Ovary (tissue), 9 donors: ENCODE results near the gene TBC1D16. TPM values are rescaled to one million over a fixed set of nuclear protein-coding genes. Genes with fewer than 3 reads are reported as not detected.
A peak's percentile ranks its signal among the peaks of the same experiment; 100 is the strongest.

Source experiments
- DNase-seq, 5 donors: peaks; one replicate each; pipeline ENCODE4 v3.0.0-alpha.2; 2019 to 2020
- H3K27ac ChIP-seq, 2 donors: fragments of 200-600 bp; one replicate each; pipeline versions ENCODE4 v1.5.1 to v1.8.0; 2019 to 2022
- H3K27me3 ChIP-seq: fragments of 200-600 bp; one replicate; pipeline ENCODE4 v1.8.0; 2022
- H3K36me3 ChIP-seq: fragments of 200-600 bp; sonication (generic); one replicate; pipeline ENCODE4 v1.5.1; 2019
- H3K4me1 ChIP-seq: one replicate; pipeline ENCODE4 v1.8.1; 2013; ENCODE audit warnings: mild to moderate bottlenecking, moderate library complexity; ENCODE audit not compliant: insufficient read depth
- H3K4me3 ChIP-seq: fragments of 200-600 bp; sonication (generic); one replicate; pipeline ENCODE4 v1.5.1; 2017
- H3K9me3 ChIP-seq, 2 donors: fragments of 200-600 bp in 1 of 2; sonication (generic) in 1 of 2; one replicate each; pipeline versions ENCODE4 v1.5.1 to v1.8.1; 2013 to 2019; ENCODE audit warnings: mild to moderate bottlenecking in 1 of 2, moderate library complexity in 1 of 2
- EP300 ChIP-seq: sonication (generic); formaldehyde crosslinking; IDR thresholded peaks from one replicate; pipeline ENCODE4 v1.6.1; 2017; ENCODE audit warnings: antibody characterized with exemption
- POLR2A ChIP-seq: fragments of 450-650 bp; IDR thresholded peaks from one replicate; pipeline ENCODE4 v1.6.1; 2017; ENCODE audit warnings: antibody characterized with exemption, mild to moderate bottlenecking, moderate library complexity
- WGBS, 3 donors: extraction: QIAGEN DNeasy Blood & Tissue Kit in 1 of 3; methylation state at CpG; one replicate each; pipeline versions ENCODE4 v1.1.5 to v1.1.7; 2013 to 2017; 5-methylcytosine and 5-hydroxymethylcytosine counted together
- intact Hi-C, 4 donors: fragments of 100-400 bp; cut with DNase I; formaldehyde crosslinking; loops; one replicate each; pipeline versions ENCODE4 v1.11.0 to v1.15.1; 2022 to 2023
- polyA plus RNA-seq, 2 donors: library from polyadenylated mRNA; stranded (reverse); fragments of 200-250 nt in 1 of 2; fragments of 350-450 nt in 1 of 2; fragmentation: Illumina TruSeq in 1 of 2; extraction: RNeasy Lipid Tissue Mini Kit (QIAGEN cat#74804) in 1 of 2; gene quantifications; one replicate each; pipeline ENCODE4 v1.2.3, GENCODE V29; 2013 to 2014
- total RNA-seq, 7 donors: library from RNA; depleted of rRNA in 2 of 7; stranded (reverse); fragments of >200 nt in 2 of 7; fragmentation: NEBNext Ultra II Directional in 3 of 7; extraction: Animal tissue kit (Norgen Biotek cat#: 25700) in 3 of 7; gene quantifications; one replicate each; pipeline versions ENCODE4 v1.1.0 to v1.2.4, GENCODE V29; 2016 to 2023
- TF ChIP-seq, protein P1 (sequence below), 3 donors: fragments of 450-650 bp in 2 of 3; fragments of 200-600 bp in 1 of 3; IDR thresholded peaks; one replicate each; pipeline versions ENCODE4 v1.5.1 to v1.8.0; 2016 to 2022; ENCODE audit warnings: antibody characterized with exemption in 3 of 3, mild to moderate bottlenecking in 1 of 3
- donor health status: DM: no; HTN: no; CAD: no; lungs with moderate emphysema.
- donor health status: DM: no; HTN: no; CAD: no.
- donor health status: Bipolar disorder and iron deficiency.
- donor health status: DM: yes; HTN: yes; CAD: no.
- donor health status: DM: no; HTN: no; CAD: no.
- donor health status: DM: yes; HTN: yes; CAD: no.

The TBC1D16 gene
- total and polyA plus RNA-seq, 9 donors, result 9.3 to 40.5 (median 27.1) TPM

DNA sequence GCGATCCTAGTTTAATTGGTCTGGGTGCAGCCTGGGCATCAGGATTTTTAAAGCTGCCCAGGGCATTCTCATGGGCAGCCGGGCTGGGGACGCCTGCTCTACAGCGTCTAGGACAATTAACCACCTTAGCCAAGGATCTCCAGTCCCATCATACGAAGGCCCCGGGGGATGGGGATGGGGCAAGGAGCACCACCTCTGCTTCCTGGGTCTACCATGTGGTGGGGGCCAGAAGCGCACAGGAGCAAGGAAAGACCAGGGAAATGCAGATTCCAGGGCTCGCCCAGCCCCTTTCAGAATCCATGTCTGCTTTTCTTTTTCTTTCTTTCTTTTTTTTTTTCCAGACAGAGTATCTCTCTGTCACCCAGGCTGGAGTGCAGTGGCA is 29.3 kb downstream of the TBC1D16 start:
- Histone ChIP-seq H3K4me1 (peaks cover 3% of the 10 kb centered on the region), H3K36me3 (no peaks in the 10 kb centered on the region), H3K27ac (no peak overlapping the region), H3K9me3 (no peaks in the 10 kb centered on the region), H3K27me3 (no peaks in the 10 kb centered on the region), H3K4me3 (no peak overlapping the region)
- no peak for DNase-seq
- 68 to 78% (median 69%) methylated on average over 8 of the region's 8 CpGs for WGBS, 3 donors
- no peak for TF ChIP-seq EP300
- TF ChIP-seq POLR2A, result no peak
- TF ChIP-seq, protein P1, sequence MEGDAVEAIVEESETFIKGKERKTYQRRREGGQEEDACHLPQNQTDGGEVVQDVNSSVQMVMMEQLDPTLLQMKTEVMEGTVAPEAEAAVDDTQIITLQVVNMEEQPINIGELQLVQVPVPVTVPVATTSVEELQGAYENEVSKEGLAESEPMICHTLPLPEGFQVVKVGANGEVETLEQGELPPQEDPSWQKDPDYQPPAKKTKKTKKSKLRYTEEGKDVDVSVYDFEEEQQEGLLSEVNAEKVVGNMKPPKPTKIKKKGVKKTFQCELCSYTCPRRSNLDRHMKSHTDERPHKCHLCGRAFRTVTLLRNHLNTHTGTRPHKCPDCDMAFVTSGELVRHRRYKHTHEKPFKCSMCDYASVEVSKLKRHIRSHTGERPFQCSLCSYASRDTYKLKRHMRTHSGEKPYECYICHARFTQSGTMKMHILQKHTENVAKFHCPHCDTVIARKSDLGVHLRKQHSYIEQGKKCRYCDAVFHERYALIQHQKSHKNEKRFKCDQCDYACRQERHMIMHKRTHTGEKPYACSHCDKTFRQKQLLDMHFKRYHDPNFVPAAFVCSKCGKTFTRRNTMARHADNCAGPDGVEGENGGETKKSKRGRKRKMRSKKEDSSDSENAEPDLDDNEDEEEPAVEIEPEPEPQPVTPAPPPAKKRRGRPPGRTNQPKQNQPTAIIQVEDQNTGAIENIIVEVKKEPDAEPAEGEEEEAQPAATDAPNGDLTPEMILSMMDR (IDR thresholded peaks at IDR 0.05), result no peak
- intact Hi-C loops, result loop anchor here in 1 of 4 donors (5.0 kb wide), 2 partner anchors 76 to 141 kb away; partner anchors contain the start of gene EIF4A3

DNA sequence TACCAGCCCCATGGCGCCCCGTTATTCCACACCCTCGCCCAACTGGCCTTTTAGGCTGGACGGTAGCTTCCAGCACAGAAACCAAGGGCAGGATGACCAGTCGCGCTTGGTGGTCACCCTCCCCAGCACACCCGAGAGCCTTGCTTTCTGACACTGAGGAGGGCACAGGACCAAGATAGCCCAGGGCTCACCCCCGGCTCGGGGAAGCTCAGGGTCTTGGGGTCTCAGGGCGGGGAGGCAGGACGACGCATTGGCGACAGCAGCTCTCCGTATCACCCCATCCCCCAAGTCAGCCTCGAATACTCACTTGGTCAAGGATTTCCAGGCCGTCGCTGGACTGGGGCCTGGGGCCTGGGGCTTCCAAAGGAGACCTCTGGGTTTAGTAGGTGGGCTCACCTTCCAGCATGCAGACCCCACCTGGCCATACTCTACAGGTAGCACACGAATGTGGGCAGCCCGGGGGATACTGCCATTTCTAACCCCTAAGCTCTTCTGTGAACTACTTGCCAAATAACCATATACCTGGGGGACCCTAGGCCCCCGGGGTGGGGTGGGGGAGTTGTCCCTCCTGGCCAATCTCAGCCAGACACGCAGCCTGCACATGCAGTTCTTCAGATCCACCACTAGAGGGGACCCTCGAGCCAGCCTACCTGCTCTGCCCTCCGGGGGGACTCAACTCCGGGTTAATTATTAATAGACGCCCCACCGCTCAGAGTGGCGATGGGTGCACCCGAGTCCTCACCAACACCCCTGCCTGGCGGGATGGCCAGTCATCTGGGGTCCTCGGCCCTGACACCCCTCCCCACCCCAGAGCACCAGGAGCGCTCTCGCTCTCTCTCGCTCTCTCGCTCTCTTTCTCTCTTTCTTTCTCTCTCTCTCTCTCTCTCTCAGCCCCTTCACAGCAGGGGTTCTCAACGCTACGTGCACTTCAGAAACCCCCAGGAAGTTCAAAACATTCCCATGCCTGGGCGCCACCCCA is 30.0 kb downstream of the TBC1D16 start:
- Histone ChIP-seq H3K9me3 (no peaks in the 10 kb centered on the region), H3K27ac (no peak overlapping the region), H3K36me3 (no peaks in the 10 kb centered on the region), H3K4me1 (peaks cover 3% of the 10 kb centered on the region), H3K27me3 (no peaks in the 10 kb centered on the region), H3K4me3 (no peak overlapping the region)
- WGBS, 3 donors, result 49 to 51% (median 49%) methylated on average over 35 to 37 of the region's 37 CpGs
- DNase-seq, result peak in 1 of 5 donors; percentile 57
- intact Hi-C loops, result loop anchor here in 1 of 4 donors (5.0 kb wide), 2 partner anchors 77 to 142 kb away; partner anchors contain the start of gene EIF4A3
- TF ChIP-seq, protein P1 (IDR thresholded peaks at IDR 0.05), result peak; percentile 76 to 92 (median 84)
- TF ChIP-seq POLR2A, result no peak

GRCh38 chr17:80003969-80004368 is 31.7 kb downstream of the TBC1D16 start:
- WGBS, 3 donors, result 93 to 95% (median 93%) methylated on average over 15 of the region's 15 CpGs
- DNase-seq, result peak in 1 of 5 donors; percentile 9
- H3K36me3 ChIP-seq, result no peaks in the 10 kb centered on the region
- H3K9me3 ChIP-seq, result no peaks in the 10 kb centered on the region
- H3K27ac ChIP-seq, result no peak overlapping the region
- H3K4me1 ChIP-seq, result peaks cover 3% of the 10 kb centered on the region
- TF ChIP-seq POLR2A (no peak), EP300 (no peak)
- TF ChIP-seq, protein P1 (IDR thresholded peaks at IDR 0.05), result no peak
- H3K4me3 ChIP-seq, result no peak overlapping the region
- intact Hi-C loops, result no loop called here
- H3K27me3 ChIP-seq, result no peaks in the 10 kb centered on the region

DNA sequence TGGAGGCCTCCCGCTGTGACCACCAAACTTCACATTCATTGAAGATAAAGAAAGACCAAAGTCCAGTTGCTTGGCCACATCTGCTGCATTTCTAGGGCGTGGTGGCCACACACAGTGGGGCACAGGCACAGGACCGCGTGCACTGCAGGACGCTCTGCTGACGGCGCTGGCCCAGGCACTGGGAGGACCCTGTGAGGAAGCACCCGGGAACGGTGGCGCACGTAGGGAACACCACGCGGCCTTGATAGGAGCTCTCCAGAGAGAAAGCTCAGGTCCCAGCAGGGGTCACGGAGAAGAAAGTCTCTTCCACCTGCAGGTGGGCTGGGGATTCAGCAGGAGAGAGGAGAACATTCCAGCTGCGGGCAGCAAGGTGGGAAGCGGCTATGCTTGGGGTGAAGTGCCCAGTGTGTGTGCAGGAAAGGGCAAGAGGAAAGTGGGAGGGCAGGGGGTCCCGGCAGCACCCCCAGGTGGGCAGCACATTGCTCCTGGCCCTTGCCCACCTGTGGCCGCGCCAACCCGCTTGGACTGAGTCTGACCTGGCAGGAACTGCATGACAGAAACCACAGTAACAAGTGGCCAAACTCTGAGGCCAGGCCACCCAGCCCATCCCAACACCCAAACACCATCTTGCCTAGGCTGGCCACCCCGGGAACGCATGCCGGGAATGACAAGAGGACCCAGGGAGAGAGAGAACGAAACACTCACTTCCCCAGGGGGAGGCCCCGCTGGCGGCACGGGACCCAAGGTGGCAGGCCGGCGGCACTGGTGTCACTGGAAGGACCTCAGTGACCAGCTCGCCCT is 32.8 kb downstream of the TBC1D16 start:
- TF ChIP-seq EP300 (no peak), POLR2A (no peak)
- TF ChIP-seq, protein P1 (IDR thresholded peaks at IDR 0.05), result no peak
- H3K27ac ChIP-seq, result no peak overlapping the region
- intact Hi-C loops, result no loop called here
- H3K9me3 ChIP-seq, result no peaks in the 10 kb centered on the region
- WGBS, 3 donors, result 92 to 94% (median 93%) methylated on average over 29 to 30 of the region's 30 CpGs
- no peaks in the 10 kb centered on the region for H3K27me3 ChIP-seq
- no peaks in the 10 kb centered on the region for H3K36me3 ChIP-seq
- H3K4me3 ChIP-seq, result no peak overlapping the region
- no peak for DNase-seq
- no peaks in the 10 kb centered on the region for H3K4me1 ChIP-seq
